ENCODE measurements around the gene PLCL1. TPM values are rescaled to one million over a fixed set of nuclear protein-coding genes. Genes with fewer than 3 reads are reported as not detected.

The PLCL1 gene
- total RNA-seq, 1 experiment from 2014 or later = 1.6 TPM

- no peaks in the 10 kb centered on the region for H3K4me1 ChIP-seq
- H3K4me3 ChIP-seq (ENCODE audit: low read depth, low read length) = no peak overlapping the region
- no peak overlapping the region for H3K4me3 Mint-ChIP-seq (ENCODE audit: unreplicated experiment)
- no peaks in the 10 kb centered on the region for H3K27me3 Mint-ChIP-seq (ENCODE audit: insufficient read depth, unreplicated experiment)
- H3K9me3 Mint-ChIP-seq (ENCODE audit: unreplicated experiment) = peaks cover 9% of the 10 kb centered on the region
- H3K36me3 ChIP-seq (ENCODE audit: control insufficient read depth, insufficient read depth, low read length) = no peaks in the 10 kb centered on the region
- TF ChIP-seq CTCF (IDR thresholded peaks at IDR 0.05; ENCODE audit: insufficient read depth in 1 of 2, low read depth in 1 of 2, low read length in 1 of 2, severe bottlenecking in 1 of 2, unreplicated experiment in 1 of 2) = no peak
- POLR2A ChIA-PET = no interaction called here
- no peak for DNase-seq
- intact Hi-C loops (cut with micrococcal nuclease; ENCODE audit: unreplicated experiment) = no loop called here
- no peak overlapping the region for H3K27ac Mint-ChIP-seq (ENCODE audit: unreplicated experiment)
- H3K4me1 Mint-ChIP-seq (ENCODE audit: low read depth, unreplicated experiment) = no peaks in the 10 kb centered on the region
- CTCF ChIA-PET = no interaction called here
- H3K9me3 ChIP-seq = no peaks in the 10 kb centered on the region
- H3K36me3 Mint-ChIP-seq (ENCODE audit: insufficient read depth, unreplicated experiment) = no peaks in the 10 kb centered on the region
- H3K27me3 ChIP-seq (replicated peaks; ENCODE audit: control insufficient read depth, insufficient read depth, low read length) = no peaks in the 10 kb centered on the region
- BruUV-seq (replicated peaks) = no TSS peak
Measured at GRCh38 chr2:198100346-198100745, 296.0 kb downstream of the PLCL1 start.

GRCh38 chr2:198101688-198102087, 297.3 kb downstream of the PLCL1 start:
- Mint-ChIP-seq H3K4me1 (ENCODE audit: low read depth, unreplicated experiment) (no peaks in the 10 kb centered on the region), H3K9me3 (ENCODE audit: unreplicated experiment) (peaks cover 12% of the 10 kb centered on the region), H3K4me3 (ENCODE audit: unreplicated experiment) (no peak overlapping the region), H3K27ac (ENCODE audit: unreplicated experiment) (no peak overlapping the region), H3K36me3 (ENCODE audit: insufficient read depth, unreplicated experiment) (no peaks in the 10 kb centered on the region), H3K27me3 (ENCODE audit: insufficient read depth, unreplicated experiment) (no peaks in the 10 kb centered on the region)
- Histone ChIP-seq H3K27me3 (replicated peaks; ENCODE audit: control insufficient read depth, insufficient read depth, low read length) (no peaks in the 10 kb centered on the region), H3K4me1 (no peaks in the 10 kb centered on the region), H3K9me3 (no peaks in the 10 kb centered on the region), H3K4me3 (ENCODE audit: low read depth, low read length) (no peak overlapping the region), H3K36me3 (ENCODE audit: control insufficient read depth, insufficient read depth, low read length) (no peaks in the 10 kb centered on the region)
- intact Hi-C loops (cut with micrococcal nuclease; ENCODE audit: unreplicated experiment) = no loop called here
- BruUV-seq (replicated peaks) = no TSS peak
- ChIA-PET POLR2A (no interaction called here), CTCF (no interaction called here)
- DNase-seq = no peak
- no peak for TF ChIP-seq CTCF (IDR thresholded peaks at IDR 0.05; ENCODE audit: insufficient read depth in 1 of 2, low read depth in 1 of 2, low read length in 1 of 2, severe bottlenecking in 1 of 2, unreplicated experiment in 1 of 2)

- ChIA-PET POLR2A (no interaction called here), CTCF (no interaction called here)
- no peaks in the 10 kb centered on the region for H3K4me1 Mint-ChIP-seq (ENCODE audit: low read depth, unreplicated experiment)
- TF ChIP-seq CTCF (IDR thresholded peaks at IDR 0.05; ENCODE audit: insufficient read depth in 1 of 2, low read depth in 1 of 2, low read length in 1 of 2, severe bottlenecking in 1 of 2, unreplicated experiment in 1 of 2) = no peak
- Histone ChIP-seq H3K4me1 (no peaks in the 10 kb centered on the region), H3K27me3 (replicated peaks; ENCODE audit: control insufficient read depth, insufficient read depth, low read length) (no peaks in the 10 kb centered on the region), H3K4me3 (ENCODE audit: low read depth, low read length) (no peak overlapping the region), H3K36me3 (ENCODE audit: control insufficient read depth, insufficient read depth, low read length) (no peaks in the 10 kb centered on the region), H3K9me3 (no peaks in the 10 kb centered on the region)
- no peak overlapping the region for H3K27ac Mint-ChIP-seq (ENCODE audit: unreplicated experiment)
- no peak overlapping the region for H3K4me3 Mint-ChIP-seq (ENCODE audit: unreplicated experiment)
- no peak for DNase-seq
- H3K9me3 Mint-ChIP-seq (ENCODE audit: unreplicated experiment) = peaks cover 12% of the 10 kb centered on the region
- no TSS peak for BruUV-seq (replicated peaks)
- no peaks in the 10 kb centered on the region for H3K27me3 Mint-ChIP-seq (ENCODE audit: insufficient read depth, unreplicated experiment)
- H3K36me3 Mint-ChIP-seq (ENCODE audit: insufficient read depth, unreplicated experiment) = no peaks in the 10 kb centered on the region
- intact Hi-C loops (cut with micrococcal nuclease; ENCODE audit: unreplicated experiment) = no loop called here
Measured at GRCh38 chr2:198102120-198102519, 297.7 kb downstream of the PLCL1 start.
